CD4-positive, alpha-beta T cell treated with Interleukin-12 subunit alpha and Interleukin-12 subunit beta, for 1 hour (primary cell): ENCODE measurements around the gene BEAN1.
"Not testable (repeated sequence)": the region's sequence is repeated elsewhere in the genome, so short reads cannot be mapped to it uniquely, and the experiment has no call there.

Experiments used
- DNase-seq: peaks from one replicate; pipeline ENCODE4 v3.0.0-alpha.2; 2020

Gene BEAN1

DNA sequence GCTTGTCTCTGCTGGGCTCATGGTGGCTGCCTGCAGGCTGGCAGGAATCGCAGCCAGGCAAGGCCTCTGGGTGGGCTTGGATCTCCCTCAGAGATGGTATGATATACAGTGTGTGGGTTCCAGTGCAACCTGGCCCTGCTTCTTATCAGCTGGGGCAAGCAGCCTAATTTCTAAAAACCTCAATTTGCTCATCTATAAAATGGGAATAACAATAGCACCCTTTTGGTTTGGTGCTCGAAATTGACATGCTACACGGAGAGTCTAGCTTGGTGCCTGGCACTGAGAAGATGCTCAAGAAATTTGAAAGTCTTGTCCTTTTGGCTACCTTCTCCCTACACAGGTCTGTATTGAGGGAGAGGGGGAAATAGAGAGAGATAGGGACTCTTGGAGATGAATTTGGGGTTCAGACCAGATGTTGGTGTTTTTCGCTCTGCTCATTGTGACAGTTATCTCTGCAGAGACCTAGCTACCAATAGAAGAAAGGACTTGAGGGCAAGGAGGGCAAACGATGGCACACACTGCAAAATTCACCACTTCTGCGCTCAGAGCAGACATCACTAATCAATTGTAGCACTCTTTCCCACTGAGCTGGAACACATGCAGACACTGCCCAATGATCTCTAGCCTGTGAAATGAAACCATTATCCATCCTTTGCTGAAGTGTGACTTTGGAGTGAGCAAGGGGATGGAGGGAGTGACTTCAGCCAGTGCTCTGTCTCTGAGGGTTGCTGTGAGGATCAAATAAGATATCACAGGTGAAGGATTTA is 15.6 kb downstream of the BEAN1 start:
- no peak for DNase-seq

DNA sequence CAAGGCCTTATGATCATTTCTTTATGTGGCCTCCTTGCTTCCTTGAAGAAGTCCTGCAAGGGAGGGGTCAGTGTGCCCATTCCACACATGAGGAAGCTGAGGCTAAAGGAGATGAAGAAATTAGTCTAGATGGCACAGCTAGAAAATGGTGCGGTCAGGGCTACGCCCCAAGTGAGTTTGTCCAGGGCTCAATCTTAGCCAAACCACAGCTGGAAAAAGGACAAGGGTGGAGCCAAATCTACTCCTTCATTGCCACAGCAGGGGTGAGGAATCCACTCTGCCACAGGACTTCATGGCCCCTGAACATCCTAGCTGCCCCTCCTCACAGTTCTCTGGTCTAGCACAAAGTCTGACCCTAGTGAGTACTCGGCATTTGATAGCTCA is 16.2 kb downstream of the BEAN1 start:
- DNase-seq = no peak

DNA sequence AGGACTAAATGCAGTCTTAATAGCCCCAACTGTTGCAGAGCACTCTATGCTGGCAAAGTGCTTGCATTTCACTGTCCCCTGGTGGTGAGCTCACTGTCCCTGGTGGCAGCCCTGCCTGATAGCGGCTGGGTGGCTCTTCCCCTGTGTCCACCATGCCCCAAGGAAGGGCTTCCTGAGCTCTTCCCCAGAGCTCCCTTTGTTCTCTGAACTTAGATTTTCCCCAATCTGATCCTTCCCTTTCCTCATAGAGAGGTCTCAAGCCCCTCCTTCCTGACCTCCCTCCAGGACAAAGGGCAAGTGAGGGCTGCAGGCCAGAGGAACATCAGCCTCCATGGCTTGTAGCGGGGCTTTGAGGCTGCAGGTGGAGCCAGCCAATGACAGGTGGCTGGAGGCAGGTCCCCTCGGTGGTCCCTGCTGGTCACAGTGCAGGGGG is 17.0 kb downstream of the BEAN1 start:
- DNase-seq = no peak

DNA sequence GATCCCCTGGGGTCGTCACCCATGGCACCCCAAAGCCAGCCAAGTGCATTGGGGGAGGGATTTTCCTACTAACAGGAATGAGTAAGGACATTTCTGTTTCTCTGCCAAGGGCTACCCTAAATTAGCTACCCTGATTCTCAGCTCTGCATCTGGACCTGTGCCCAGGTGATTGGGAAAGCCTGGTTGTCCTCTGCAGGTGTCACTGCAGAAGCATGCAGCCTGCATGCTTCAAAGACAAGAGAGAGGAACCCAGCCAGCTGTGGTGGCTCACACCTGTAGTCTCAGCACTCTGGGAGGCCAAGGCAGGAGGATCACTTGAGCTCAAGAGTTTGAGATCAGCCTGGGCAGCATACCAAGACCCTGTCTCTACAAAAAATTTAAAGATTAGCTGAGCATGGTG is 19.6 kb downstream of the BEAN1 start:
- DNase-seq = no peak

DNA sequence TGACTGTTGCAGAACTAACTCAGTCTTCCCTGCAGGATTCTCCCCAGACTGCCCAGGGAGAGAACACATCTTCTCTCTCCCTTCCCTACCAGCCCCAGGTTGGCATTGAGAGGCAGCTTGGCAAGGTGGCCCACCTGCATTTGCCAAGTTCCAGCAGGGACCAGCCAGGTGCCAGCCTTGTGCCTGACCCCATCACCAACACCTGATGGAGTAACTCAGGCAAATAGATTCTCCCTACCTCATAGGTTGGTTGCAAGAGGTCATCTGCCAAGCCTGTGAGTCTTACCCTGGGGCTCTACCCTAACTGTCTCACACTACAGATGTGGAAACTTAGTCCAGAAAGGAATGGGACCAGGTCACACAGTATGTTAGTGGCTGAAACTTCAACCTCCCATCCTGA is 20.4 kb downstream of the BEAN1 start:
- DNase-seq = no peak

DNA sequence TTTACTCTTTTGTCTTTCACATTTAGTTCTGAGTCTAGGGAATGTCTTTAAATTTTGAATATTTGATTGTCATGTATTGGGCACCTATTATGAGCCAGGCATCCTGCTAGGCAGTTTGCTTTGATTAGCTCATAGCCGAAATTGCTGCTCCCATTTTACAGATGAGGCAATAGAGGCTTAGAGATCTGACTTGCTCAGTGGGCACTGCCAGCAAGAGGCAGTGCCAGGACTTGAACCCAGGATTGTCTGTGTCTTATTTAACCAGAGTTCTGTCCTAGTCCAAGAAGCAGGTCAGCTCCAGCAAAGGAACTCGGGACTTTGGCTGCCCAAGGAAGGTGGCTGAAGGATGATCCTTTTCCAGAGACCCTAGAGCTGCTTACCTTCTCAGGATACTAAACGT is 24.5 kb downstream of the BEAN1 start:
- DNase-seq = no peak

DNA sequence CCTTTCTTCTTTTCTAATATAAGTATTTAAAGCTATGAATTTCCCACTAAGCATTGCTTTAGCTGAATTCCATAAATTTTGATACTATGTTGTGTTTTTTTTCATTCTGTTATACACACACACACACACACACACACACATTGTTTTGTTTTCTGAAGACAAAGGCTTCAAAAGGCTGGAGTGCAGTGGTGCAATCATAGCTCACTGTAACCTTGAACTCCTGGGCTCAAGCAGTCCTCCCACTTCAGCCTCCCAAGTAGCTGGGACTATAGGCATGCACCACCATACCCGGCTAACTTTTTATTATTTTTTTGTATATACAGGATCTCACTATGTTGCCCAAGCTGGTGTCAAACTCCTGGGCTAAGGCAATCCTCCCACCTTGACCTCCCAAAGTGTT is 26.1 kb downstream of the BEAN1 start:
- not testable (repeated sequence) for DNase-seq

DNA sequence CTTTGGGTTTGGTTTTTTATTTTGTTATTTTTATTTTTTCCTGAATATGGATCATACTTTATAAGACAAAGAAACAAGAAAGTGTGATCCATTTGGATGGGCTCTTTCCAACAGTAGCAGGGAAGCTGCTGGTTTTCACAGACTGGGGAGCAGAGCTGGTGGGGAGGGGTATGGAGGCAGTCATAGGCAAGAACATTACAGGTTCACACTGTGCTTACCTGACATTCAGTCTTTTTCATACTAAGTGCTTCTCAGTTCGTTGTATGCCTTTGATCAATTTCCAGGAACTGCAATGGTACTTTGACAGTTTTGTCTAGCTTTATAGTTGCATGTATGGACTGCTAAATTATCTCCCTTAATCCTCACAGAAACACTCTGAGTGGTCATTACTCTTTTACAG is 27.7 kb downstream of the BEAN1 start:
- no peak for DNase-seq

DNA sequence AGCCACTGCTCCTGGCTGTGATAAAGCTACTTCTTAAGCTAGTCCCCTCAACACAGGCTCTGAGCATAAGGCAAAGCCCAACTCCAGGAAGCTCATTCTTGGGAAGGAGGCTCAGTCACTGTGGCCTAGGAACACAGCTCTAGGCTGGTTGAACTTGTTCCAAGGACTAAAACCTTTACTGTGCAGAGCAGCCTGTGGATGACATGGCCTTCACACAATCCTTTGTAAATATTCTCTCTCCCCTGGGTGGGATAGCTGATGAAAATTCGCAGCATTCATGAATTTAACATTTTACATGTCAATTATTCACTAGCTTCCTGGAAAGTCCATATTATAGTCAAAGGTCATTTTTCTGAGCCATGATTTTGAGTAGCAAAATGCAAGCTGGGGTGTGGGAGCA is 28.9 kb downstream of the BEAN1 start:
- DNase-seq = no peak

DNA sequence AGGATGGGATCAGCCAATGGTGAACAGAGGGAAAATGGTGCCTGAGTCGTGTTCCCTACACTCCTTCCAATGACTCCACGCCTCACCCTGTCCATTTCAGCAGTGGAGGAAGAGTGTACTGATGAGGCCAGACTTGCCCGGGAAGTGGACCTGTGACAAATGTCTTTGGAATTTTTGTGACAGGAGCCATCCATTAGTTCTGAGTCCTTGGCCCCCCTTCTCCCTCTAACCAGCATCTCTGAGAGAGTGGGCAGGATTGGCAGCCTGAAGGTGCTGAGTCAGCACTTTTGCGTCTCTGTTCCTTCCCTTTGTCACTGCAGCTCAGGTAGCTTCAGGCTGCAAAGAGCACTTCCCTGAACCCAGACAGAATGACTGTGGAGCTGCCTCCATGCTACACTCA is 30.8 kb downstream of the BEAN1 start:
- DNase-seq = no peak

DNA sequence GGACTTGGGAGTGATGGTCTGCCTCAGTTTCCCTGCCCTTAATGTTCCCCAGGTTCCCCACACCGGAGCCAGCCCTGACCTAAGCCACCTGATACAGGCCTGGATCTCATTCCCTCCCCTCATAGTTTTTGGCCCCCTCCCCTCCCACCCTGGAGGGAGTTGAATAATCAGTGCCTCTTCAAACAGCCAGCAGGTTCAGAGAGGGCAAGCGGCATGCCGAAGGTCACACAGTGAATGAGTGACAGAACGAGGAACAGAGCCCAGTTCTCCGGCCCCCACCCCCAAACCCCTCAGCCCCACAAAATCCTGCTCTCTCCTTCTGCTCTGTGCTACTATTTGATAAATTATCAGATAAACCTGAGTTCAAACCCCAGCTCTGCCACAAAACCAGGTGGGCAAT is 31.2 kb downstream of the BEAN1 start:
- DNase-seq = no peak

DNA sequence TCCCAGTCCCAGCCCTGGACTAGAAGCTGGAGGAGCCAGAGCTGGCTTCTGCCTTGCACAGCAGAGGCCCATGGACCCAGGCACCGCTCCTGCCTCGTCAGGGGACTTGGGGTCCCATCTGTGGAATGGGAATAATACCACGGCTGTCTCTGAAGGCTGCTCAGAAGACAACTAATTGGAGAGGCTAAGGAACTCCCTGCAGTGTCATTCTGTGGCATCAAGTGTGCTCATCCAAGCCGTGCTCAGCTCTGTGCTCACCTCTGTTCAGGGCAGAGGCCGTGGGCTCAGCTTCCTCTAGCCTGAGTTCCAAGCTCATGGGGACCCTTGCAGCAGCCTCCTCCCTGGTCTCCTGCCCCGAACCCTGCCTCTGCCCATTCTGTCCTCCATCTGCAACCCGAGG is 31.8 kb downstream of the BEAN1 start:
- DNase-seq = no peak

DNA sequence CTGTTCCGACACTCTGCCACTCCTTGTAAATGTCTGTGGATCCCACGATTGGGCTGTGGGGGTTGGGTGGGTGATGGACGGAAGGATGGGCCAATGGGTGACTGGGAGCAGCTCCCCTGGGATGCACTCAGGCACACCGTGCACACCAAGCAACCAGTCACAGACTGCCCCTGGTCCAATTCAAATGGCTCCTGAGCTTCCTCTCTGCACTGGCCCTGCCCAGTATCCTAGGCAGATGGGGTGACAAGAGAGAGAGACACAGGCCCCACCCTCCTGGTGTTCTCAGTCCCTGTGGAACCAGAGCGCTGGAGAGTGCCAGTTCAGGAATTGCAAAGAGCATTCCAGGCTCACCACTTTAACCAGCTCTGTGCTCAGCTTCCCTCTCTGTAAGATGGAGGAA is 32.8 kb downstream of the BEAN1 start:
- DNase-seq = no peak

DNA sequence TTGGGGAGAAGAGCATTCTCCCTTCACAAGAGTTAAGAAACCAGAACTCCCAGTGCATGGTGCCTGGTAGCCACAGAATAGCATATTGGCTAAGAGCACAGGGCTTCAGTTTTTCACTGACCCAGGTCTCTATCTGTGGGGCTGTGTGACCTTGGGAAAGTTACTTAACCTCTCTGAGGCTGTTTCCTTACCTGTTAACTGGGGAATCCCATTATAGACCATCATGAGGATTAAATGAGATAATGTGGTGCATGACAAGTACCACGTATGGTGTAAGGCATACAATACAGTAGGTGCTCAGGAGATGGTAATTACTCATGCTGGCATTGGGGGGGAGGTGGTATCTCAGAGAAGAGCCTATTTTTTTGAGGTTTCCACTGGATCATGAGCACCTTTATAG is 33.6 kb downstream of the BEAN1 start:
- no peak for DNase-seq

DNA sequence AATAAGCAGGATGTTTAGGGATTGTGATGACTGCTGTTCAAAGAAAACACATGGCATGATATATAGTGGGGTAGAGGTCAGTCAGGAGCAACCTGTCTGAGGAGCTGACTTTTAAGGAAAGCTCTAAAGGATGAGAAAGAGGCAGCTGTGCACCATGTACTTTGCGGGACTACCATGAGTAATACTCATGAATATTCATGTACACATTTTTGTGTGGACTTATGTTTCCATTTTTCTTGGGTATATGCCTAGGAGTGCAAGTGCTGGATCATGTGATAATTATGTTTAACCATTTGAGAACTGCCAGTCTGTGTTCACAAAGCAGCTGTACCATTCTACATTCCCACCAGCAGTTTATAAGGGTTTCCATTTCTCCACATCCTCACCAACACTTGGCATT is 35.8 kb downstream of the BEAN1 start:
- DNase-seq = no peak

DNA sequence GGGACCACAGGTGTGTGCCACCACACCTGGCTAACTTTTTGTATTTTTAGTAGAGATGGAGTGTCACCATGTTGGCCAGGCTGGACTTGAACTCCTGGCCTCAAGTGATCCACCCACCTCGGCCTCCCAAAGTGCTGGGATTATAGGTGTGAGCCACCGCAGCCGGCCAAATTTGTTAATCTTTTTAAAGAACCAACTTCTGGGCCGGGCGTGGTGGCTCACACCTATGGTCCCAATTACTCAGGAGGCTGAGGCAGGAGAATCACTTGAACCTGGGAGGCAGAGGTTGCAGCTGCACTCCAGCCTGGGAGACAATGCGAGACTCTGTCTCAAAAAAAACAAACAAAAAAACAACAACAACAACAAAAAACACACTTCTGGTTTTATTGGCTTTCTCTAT is 38.9 kb downstream of the BEAN1 start:
- DNase-seq = not testable (repeated sequence)

DNA sequence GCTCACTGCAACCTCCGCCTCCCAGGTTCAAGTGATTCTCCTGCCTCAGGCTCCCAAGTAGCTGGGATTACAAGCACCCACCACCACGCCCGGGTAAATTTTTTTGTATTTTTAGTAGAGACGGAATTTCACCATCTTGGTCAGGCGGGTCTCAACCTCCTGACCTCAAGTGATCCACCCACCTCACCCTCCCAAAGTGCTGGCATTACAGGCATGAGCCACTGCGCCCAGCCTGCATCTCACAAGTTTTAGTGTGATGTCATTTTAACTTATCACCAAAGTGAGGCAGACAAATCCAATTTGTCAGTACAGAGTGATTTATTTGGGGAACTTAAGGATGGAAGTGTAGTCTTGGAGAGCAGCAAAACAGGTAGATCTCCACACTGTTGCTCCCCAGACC is 39.5 kb downstream of the BEAN1 start:
- DNase-seq = not testable (repeated sequence)

DNA sequence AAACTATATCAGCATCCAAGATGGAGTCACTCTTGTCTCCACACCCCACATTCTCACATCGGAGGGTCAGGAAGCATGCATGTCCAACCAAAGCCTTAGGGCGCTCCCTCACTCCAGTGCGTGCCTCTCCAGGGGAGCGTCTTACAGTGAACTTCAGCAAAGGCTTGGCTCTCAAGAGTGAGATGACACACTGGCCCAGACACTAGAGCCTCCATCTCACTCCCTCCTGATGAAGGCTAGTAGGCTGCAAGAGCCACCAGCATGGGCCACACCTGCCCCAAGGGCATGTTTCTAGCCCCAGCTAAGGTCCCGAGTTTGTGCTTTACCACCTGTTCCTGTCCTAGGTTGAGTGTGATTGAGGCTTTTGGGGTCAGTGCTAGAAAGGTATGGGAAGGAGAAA is 40.5 kb downstream of the BEAN1 start:
- no peak for DNase-seq

DNA sequence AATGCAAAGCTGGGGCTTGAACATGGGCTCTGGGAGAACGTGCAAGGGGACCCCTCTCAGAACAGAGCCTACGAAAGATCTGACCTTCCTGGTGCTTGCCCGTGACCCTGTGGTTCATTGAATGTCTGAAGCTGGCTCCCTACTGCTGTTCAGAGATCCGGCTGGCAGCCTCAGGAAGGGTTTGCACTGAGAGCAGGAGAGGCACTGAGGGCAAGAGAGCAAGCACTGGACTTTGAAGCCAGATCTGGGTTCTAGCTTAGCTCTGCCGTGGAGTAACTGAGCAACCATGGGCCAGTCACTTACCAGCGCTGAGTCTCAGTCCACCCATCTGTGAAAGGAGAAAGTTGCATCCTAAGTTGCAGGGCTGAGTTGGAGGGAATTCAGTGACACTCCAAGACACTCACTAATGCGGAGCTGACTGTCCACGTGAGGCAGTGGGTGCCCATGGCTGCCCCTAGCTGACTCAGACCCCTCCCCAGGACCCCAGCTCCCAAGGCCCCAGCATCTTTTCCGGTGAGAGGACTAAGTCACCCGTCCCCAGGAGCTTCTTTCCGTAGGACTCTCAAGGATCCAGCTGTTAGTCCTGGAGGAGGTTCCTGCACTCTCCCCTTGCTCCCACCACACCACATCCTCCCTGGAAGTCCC is 41.3 kb downstream of the BEAN1 start:
- no peak for DNase-seq

DNA sequence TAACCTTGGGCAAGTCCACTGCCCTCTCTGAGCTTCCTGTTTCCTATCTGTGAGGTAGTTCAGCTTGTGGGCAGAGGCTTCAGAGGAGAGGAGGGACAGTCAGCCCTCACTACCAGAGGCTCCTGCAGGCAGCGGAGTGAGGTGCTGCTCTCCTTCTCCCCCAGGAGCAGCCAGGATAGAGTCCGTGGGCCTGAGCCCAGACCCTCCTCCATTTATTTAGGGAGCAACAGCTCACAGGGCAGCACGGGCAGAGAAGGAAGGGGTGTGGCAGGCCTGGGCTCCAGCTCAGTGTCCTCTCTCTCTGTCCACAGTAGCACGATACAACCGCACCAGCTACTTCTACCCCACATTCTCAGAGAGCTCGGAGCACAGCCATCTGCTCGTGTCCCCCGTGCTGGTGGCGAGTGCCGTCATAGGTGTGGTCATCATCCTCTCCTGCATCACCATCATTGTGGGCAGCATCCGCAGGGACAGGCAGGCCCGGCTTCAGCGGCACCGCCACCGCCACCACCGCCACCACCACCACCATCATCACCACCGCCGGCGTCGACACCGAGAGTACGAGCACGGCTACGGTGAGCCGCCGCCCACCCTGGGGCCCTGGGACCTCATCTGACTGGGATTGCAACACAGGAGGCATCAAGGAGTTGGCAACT is 42.3 kb downstream of the BEAN1 start:
- no peak for DNase-seq

DNA sequence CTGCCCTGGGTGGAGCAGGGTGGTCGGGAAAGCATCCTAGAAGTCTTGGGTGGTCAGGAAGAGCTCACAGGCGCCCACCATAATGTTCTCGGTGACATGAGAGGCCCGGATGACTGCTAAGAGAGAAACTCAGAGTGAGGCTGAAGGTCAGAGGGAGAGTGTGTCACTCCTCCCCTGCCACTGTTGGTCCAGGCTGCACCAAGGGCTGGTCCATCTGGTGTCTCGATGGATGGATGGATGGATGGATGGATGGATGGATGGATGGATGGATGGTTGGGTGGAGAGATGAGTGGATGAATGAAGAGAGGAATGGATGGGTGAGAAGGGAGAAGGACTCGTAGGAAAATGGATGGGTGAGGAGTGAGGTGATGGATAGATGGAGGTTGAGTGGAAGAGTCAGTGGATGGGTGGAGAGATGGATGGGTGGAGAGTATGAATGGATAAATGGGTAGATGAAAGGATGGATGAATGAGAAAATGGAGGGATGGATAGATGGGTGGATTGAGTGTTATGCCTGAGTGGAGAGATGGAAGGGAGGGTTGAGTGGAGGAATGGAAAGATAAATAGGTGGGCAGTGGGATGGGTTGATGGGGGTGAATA is 43.0 kb downstream of the BEAN1 start:
- no peak for DNase-seq

DNA sequence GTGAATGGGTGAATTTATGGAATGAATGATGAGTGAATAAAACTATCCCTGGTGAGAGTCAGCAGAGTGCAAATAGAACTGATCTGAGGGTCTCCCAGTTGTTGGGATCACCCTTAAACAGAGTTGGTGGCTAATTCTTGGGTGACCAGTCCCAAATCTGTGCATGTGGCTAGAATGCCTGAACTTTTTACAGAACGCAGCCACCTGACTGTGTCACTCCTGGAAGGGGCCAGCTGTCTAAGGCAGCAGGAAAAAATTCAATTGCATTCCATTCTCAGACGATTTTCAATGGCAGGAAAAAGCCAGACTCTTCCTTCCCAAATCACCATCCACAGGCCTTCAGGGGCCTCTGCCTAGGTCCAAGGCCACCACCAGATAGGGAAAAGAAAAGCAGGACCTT is 43.5 kb downstream of the BEAN1 start:
- no peak for DNase-seq

DNA sequence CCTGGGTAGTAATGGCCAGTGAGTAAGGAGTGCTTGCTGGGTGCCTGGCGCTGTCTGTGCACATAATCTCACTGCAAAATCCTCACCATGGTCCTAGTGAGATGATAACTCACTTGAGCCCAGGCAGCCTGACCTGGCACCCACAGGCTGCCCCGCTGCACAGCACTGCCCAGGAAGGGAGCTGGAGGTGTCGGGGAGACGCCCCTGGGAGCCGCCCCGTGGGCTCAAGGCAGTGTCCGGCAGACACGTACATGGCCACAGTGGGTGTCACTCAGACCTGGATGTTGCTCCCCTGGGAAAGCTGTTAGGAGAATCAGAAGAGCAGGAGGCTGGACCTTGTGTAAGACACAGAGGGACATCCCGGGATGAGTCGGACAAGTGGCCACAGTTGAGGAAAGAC is 44.2 kb downstream of the BEAN1 start:
- no peak for DNase-seq
